GM13976 (cell line): ENCODE results near the gene PDE11A.

Experiments
- DNase-seq: peaks from one replicate; pipeline ENCODE4 v3.0.0; 2012; ENCODE audit warnings: low spot score
- CTCF ChIP-seq: IDR thresholded peaks from 2 replicates; pipeline ENCODE4 v1.5.1; 2012; ENCODE audit warnings: borderline replicate concordance, mild to moderate bottlenecking; ENCODE audit not compliant: insufficient read depth; ENCODE audit errors: extremely low read depth, missing control alignments, control extremely low read depth
- in situ Hi-C: fragments of 300-500 bp; cut with MboI; formaldehyde crosslinking; loops from one replicate; pipeline ENCODE4 v1.12.0; 2022; ENCODE audit warnings: low sequenced_read_pairs, mixed read lengths, inconsistent platforms; ENCODE audit not compliant: unreplicated experiment

PDE11A gene

GRCh38 chr2:177682006-177682405, 390.6 kb downstream of the PDE11A start:
- no peak for TF ChIP-seq CTCF
- DNase-seq, result no peak
- in situ Hi-C loops, result no loop called here

- TF ChIP-seq CTCF, result no peak
- in situ Hi-C loops, result no loop called here
- DNase-seq, result no peak
These were observed 391.5 kb downstream of the PDE11A start for GRCh38 chr2:177680866-177681712.

GRCh38 chr2:177679611-177680605, 392.7 kb downstream of the PDE11A start:
- DNase-seq, result no peak
- TF ChIP-seq CTCF, result no peak
- in situ Hi-C loops, result no loop called here

- in situ Hi-C loops, result no loop called here
- no peak for TF ChIP-seq CTCF
- no peak for DNase-seq
These were observed 393.6 kb downstream of the PDE11A start for GRCh38 chr2:177678939-177679338.

GRCh38 chr2:177676636-177677035, 395.9 kb downstream of the PDE11A start:
- TF ChIP-seq CTCF, result no peak
- DNase-seq, result no peak
- in situ Hi-C loops, result no loop called here

GRCh38 chr2:177675825-177676224, 396.8 kb downstream of the PDE11A start:
- DNase-seq, result no peak
- no peak for TF ChIP-seq CTCF
- in situ Hi-C loops, result no loop called here
